IgD-negative memory B cell (primary cell): ENCODE measurements around the gene YEATS2. TPM values are rescaled to one million over a fixed set of nuclear protein-coding genes. Genes with fewer than 3 reads are reported as not detected.
A peak's percentile ranks its signal among the peaks of the same experiment; 100 is the strongest.
"Not testable (repeated sequence)": the region's sequence is repeated elsewhere in the genome, so short reads cannot be mapped to it uniquely, and the experiment has no call there.

Experiments used
- H3K27ac Mint-ChIP-seq, 3 donors: one replicate each; pipeline ENCODE4 v1.8.0; 2020 to 2022; ENCODE audit warnings: mild to moderate bottlenecking in 3 of 3, mixed read lengths in 3 of 3, moderate library complexity in 1 of 3
- H3K27me3 Mint-ChIP-seq: one replicate; pipeline ENCODE4 v1.8.0; 2021; ENCODE audit warnings: mixed read lengths
- H3K36me3 Mint-ChIP-seq: one replicate; pipeline ENCODE4 v1.8.0; 2020; ENCODE audit warnings: mild to moderate bottlenecking, mixed read lengths
- H3K4me1 Mint-ChIP-seq, 3 donors: one replicate each; pipeline ENCODE4 v1.8.0; 2020 to 2022; ENCODE audit warnings: mixed read lengths in 3 of 3, mild to moderate bottlenecking in 1 of 3
- H3K4me3 Mint-ChIP-seq, 4 donors: one replicate each; pipeline ENCODE4 v1.8.0; 2020 to 2022; ENCODE audit warnings: mild to moderate bottlenecking in 4 of 4, mixed read lengths in 4 of 4, moderate library complexity in 3 of 4
- H3K9me3 Mint-ChIP-seq, 3 donors: one replicate each; pipeline ENCODE4 v1.8.0; 2020 to 2021; ENCODE audit warnings: mixed read lengths in 3 of 3, mild to moderate bottlenecking in 1 of 3
- polyA plus RNA-seq: library from polyadenylated mRNA; unstranded; fragments of 300-500 nt; fragmentation: Illumina TruSeq; gene quantifications from one replicate; pipeline ENCODE4 v1.2.3, GENCODE V29; 2021

The YEATS2 gene
- polyA plus RNA-seq, 1 donor from 2014 or later: 7.2 TPM

- H3K9me3 Mint-ChIP-seq: no peaks in the 10 kb centered on the region
- no peaks in the 10 kb centered on the region for H3K27me3 Mint-ChIP-seq
- peak overlapping the region; percentile 87 to 97 (median 96) for H3K4me3 Mint-ChIP-seq
- H3K36me3 Mint-ChIP-seq: no peaks in the 10 kb centered on the region
- peaks cover 25 to 32% (median 28%) of the 10 kb centered on the region in 3 donors for H3K4me1 Mint-ChIP-seq
- peak overlapping the region; percentile 4 to 94 (median 90) for H3K27ac Mint-ChIP-seq
These were observed 738 bp downstream of the YEATS2 start for GRCh38 chr3:183698318-183698751.

GRCh38 chr3:183698756-183699155 lies 1.2 kb downstream of the YEATS2 start:
- Mint-ChIP-seq H3K27ac (peak overlapping the region; percentile 4 to 94 (median 90)), H3K27me3 (no peaks in the 10 kb centered on the region), H3K4me3 (peak overlapping the region; percentile 87 to 97 (median 96)), H3K36me3 (no peaks in the 10 kb centered on the region), H3K4me1 (peaks cover 27 to 35% (median 31%) of the 10 kb centered on the region in 3 donors), H3K9me3 (no peaks in the 10 kb centered on the region)

- no peaks in the 10 kb centered on the region for H3K27me3 Mint-ChIP-seq
- no peaks in the 10 kb centered on the region for H3K36me3 Mint-ChIP-seq
- peak overlapping the region; percentile 87 to 97 (median 96) for H3K4me3 Mint-ChIP-seq
- H3K9me3 Mint-ChIP-seq: no peaks in the 10 kb centered on the region
- H3K27ac Mint-ChIP-seq: peak overlapping the region; percentile 4 to 94 (median 90)
- peaks cover 30 to 40% (median 35%) of the 10 kb centered on the region in 3 donors for H3K4me1 Mint-ChIP-seq
These were observed 1.8 kb downstream of the YEATS2 start for GRCh38 chr3:183699238-183699947.

- H3K9me3 Mint-ChIP-seq: no peaks in the 10 kb centered on the region
- peaks cover 29 to 49% (median 39%) of the 10 kb centered on the region in 3 donors for H3K4me1 Mint-ChIP-seq
- H3K36me3 Mint-ChIP-seq: no peaks in the 10 kb centered on the region
- no peak overlapping the region for H3K27ac Mint-ChIP-seq
- peak overlapping the region in 1 of 4 donors; percentile 22 for H3K4me3 Mint-ChIP-seq
- no peaks in the 10 kb centered on the region for H3K27me3 Mint-ChIP-seq
These were observed 4.1 kb downstream of the YEATS2 start for GRCh38 chr3:183701744-183702143.

GRCh38 chr3:183703892-183704291 lies 6.3 kb downstream of the YEATS2 start:
- H3K36me3 Mint-ChIP-seq, H3K27ac Mint-ChIP-seq, H3K27me3 Mint-ChIP-seq, H3K9me3 Mint-ChIP-seq: not testable (repeated sequence)
- H3K4me1 Mint-ChIP-seq: peaks cover 20 to 38% (median 33%) of the 10 kb centered on the region in 3 donors
- peak overlapping the region in 1 of 4 donors; percentile 6 for H3K4me3 Mint-ChIP-seq

- Mint-ChIP-seq H3K4me3 (no peak overlapping the region), H3K36me3 (peaks cover 3% of the 10 kb centered on the region), H3K9me3 (no peaks in the 10 kb centered on the region), H3K27ac (no peak overlapping the region), H3K4me1 (peaks cover 2 to 19% (median 12%) of the 10 kb centered on the region in 3 donors), H3K27me3 (no peaks in the 10 kb centered on the region)
These were observed 12.6 kb downstream of the YEATS2 start for GRCh38 chr3:183710231-183710630.

GRCh38 chr3:183711516-183711915 lies 13.9 kb downstream of the YEATS2 start:
- H3K27ac Mint-ChIP-seq: peak overlapping the region in 1 of 3 donors; percentile 16

GRCh38 chr3:183714622-183715021 lies 17.0 kb downstream of the YEATS2 start:
- no peak overlapping the region for H3K4me3 Mint-ChIP-seq
- H3K27ac Mint-ChIP-seq: no peak overlapping the region
- no peaks in the 10 kb centered on the region for H3K27me3 Mint-ChIP-seq
- peaks cover 4% of the 10 kb centered on the region for H3K36me3 Mint-ChIP-seq
- peaks cover 2 to 10% (median 7%) of the 10 kb centered on the region in 3 donors for H3K4me1 Mint-ChIP-seq
- H3K9me3 Mint-ChIP-seq: no peaks in the 10 kb centered on the region

More at GRCh38 chr3:183711516-183711915, 13.9 kb downstream of the YEATS2 start:
- peaks cover 4% of the 10 kb centered on the region for H3K36me3 Mint-ChIP-seq
- peaks cover 2 to 10% (median 9%) of the 10 kb centered on the region in 3 donors for H3K4me1 Mint-ChIP-seq
- H3K27me3 Mint-ChIP-seq: no peaks in the 10 kb centered on the region
- H3K4me3 Mint-ChIP-seq: no peak overlapping the region
- no peaks in the 10 kb centered on the region for H3K9me3 Mint-ChIP-seq

GRCh38 chr3:183718012-183718411 lies 20.4 kb downstream of the YEATS2 start:
- Mint-ChIP-seq H3K27me3 (no peaks in the 10 kb centered on the region), H3K9me3 (no peaks in the 10 kb centered on the region), H3K27ac (no peak overlapping the region)

GRCh38 chr3:183725387-183725786 lies 27.8 kb downstream of the YEATS2 start:
- Mint-ChIP-seq H3K36me3 (peaks cover 22% of the 10 kb centered on the region), H3K27me3 (no peaks in the 10 kb centered on the region), H3K9me3 (no peaks in the 10 kb centered on the region), H3K27ac (no peak overlapping the region), H3K4me3 (no peak overlapping the region), H3K4me1 (no peaks in the 10 kb centered on the region)

More at GRCh38 chr3:183718012-183718411, 20.4 kb downstream of the YEATS2 start:
- no peak overlapping the region for H3K4me3 Mint-ChIP-seq
- H3K4me1 Mint-ChIP-seq: peaks cover 0 to 2% (median 0%) of the 10 kb centered on the region in 3 donors
- peaks cover 11% of the 10 kb centered on the region for H3K36me3 Mint-ChIP-seq

GRCh38 chr3:183728204-183728603 lies 30.6 kb downstream of the YEATS2 start:
- Mint-ChIP-seq H3K36me3 (peaks cover 25% of the 10 kb centered on the region), H3K27me3 (no peaks in the 10 kb centered on the region), H3K4me3 (no peak overlapping the region), H3K27ac (no peak overlapping the region), H3K9me3 (no peaks in the 10 kb centered on the region), H3K4me1 (no peaks in the 10 kb centered on the region)

GRCh38 chr3:183730361-183730760 lies 32.8 kb downstream of the YEATS2 start:
- Mint-ChIP-seq H3K27ac (no peak overlapping the region), H3K4me3 (no peak overlapping the region), H3K36me3 (peaks cover 26% of the 10 kb centered on the region), H3K27me3 (no peaks in the 10 kb centered on the region), H3K9me3 (no peaks in the 10 kb centered on the region), H3K4me1 (no peaks in the 10 kb centered on the region)

GRCh38 chr3:183731611-183732010 lies 34.0 kb downstream of the YEATS2 start:
- Mint-ChIP-seq H3K27ac (no peak overlapping the region), H3K27me3 (no peaks in the 10 kb centered on the region), H3K4me3 (no peak overlapping the region), H3K36me3 (peaks cover 22% of the 10 kb centered on the region), H3K4me1 (peaks cover 0 to 1% (median 0%) of the 10 kb centered on the region in 3 donors), H3K9me3 (no peaks in the 10 kb centered on the region)

- H3K36me3 Mint-ChIP-seq: peaks cover 21% of the 10 kb centered on the region
- H3K27me3 Mint-ChIP-seq: no peaks in the 10 kb centered on the region
- peaks cover 0 to 1% (median 0%) of the 10 kb centered on the region in 3 donors for H3K4me1 Mint-ChIP-seq
- H3K27ac Mint-ChIP-seq: no peak overlapping the region
- no peaks in the 10 kb centered on the region for H3K9me3 Mint-ChIP-seq
- no peak overlapping the region for H3K4me3 Mint-ChIP-seq
These were observed 36.0 kb downstream of the YEATS2 start for GRCh38 chr3:183733553-183733952.

GRCh38 chr3:183734750-183735494 lies 37.3 kb downstream of the YEATS2 start:
- H3K36me3 Mint-ChIP-seq: peaks cover 17% of the 10 kb centered on the region
- peaks cover 0 to 1% (median 0%) of the 10 kb centered on the region in 3 donors for H3K4me1 Mint-ChIP-seq
- H3K27ac Mint-ChIP-seq: no peak overlapping the region
- no peaks in the 10 kb centered on the region for H3K27me3 Mint-ChIP-seq
- H3K9me3 Mint-ChIP-seq: no peaks in the 10 kb centered on the region
- H3K4me3 Mint-ChIP-seq: no peak overlapping the region
